GM18499 (cell line): Measurements from ENCODE around the gene NDUFA7.
"Not testable (repeated sequence)": the region's sequence is repeated elsewhere in the genome, so short reads cannot be mapped to it uniquely, and the experiment has no call there.

Source experiments
- ATAC-seq: cut with Tn5 transposase; IDR thresholded peaks from one replicate; pipeline ENCODE4 v1.9.1; 2021; ENCODE audit warnings: moderate number of reproducible peaks; ENCODE audit not compliant: insufficient read depth, unreplicated experiment

The NDUFA7 gene

GRCh38 chr19:8322638-8322997 lies 1.4 kb upstream of the NDUFA7 start:
- no peak for ATAC-seq

GRCh38 chr19:8321986-8322637 lies 937 bp upstream of the NDUFA7 start:
- no peak for ATAC-seq

- ATAC-seq, result no peak
Observed at GRCh38 chr19:8320564-8321066, 560 bp downstream of the NDUFA7 start.

- no peak for ATAC-seq
Observed at GRCh38 chr19:8319807-8320520, 1.2 kb downstream of the NDUFA7 start.

- ATAC-seq, result not testable (repeated sequence)
Observed at GRCh38 chr19:8318835-8319234, 2.3 kb downstream of the NDUFA7 start.

- no peak for ATAC-seq
Observed at GRCh38 chr19:8316351-8317125, 4.6 kb downstream of the NDUFA7 start.

GRCh38 chr19:8314981-8315640 lies 6.1 kb downstream of the NDUFA7 start:
- ATAC-seq, result not testable (repeated sequence)

- no peak for ATAC-seq
Observed at GRCh38 chr19:8311461-8312260, 9.5 kb downstream of the NDUFA7 start.

GRCh38 chr19:8310342-8311055 lies 10.7 kb downstream of the NDUFA7 start:
- ATAC-seq, result no peak

GRCh38 chr19:8308891-8309291 lies 12.3 kb downstream of the NDUFA7 start:
- no peak for ATAC-seq

- no peak for ATAC-seq
Observed at GRCh38 chr19:8307965-8308866, 13.0 kb downstream of the NDUFA7 start, which contains the start of gene CD320. CD320 (minus strand) TSS chr19:8308358; CDS start chr19:8308290, 68 bp downstream.

GRCh38 chr19:8307400-8307964 lies 13.7 kb downstream of the NDUFA7 start:
- ATAC-seq, result no peak

GRCh38 chr19:8306235-8307054 lies 14.7 kb downstream of the NDUFA7 start:
- ATAC-seq, result no peak

GRCh38 chr19:8305798-8306197 lies 15.4 kb downstream of the NDUFA7 start:
- no peak for ATAC-seq

- ATAC-seq, result no peak
Observed at GRCh38 chr19:8304841-8305621, 16.1 kb downstream of the NDUFA7 start.

GRCh38 chr19:8302734-8303133 lies 18.4 kb downstream of the NDUFA7 start:
- no peak for ATAC-seq
